ENCODE data around the gene MZT2A.
"Not testable (repeated sequence)": the region's sequence is repeated elsewhere in the genome, so short reads cannot be mapped to it uniquely, and the experiment has no call there.

MZT2A gene

DNA sequence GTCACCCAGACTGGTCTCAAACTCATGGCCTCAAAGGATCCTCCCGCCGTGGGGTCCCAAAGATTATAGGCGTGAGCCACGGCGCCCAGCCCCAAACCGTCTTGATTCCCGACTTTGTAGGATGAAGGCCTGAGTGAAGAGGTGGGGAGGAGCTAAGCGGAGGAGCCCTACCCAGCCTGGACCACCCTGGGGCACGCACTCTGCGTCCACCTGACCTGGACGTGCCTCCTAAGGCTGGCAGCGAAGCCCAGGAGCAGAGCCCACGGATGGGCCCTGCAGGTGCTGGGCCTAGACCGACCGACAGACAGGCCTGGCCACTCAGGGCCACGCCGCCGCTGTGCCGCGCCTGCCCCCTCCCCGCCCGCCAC lies 744 bp downstream of the MZT2A start:
- not testable (repeated sequence) for H3K36me3 ChIP-seq (ENCODE audit: control insufficient read depth in 2 of 2, insufficient read depth in 2 of 2, low read length in 2 of 2); H3K27me3 ChIP-seq (ENCODE audit: control insufficient read depth in 2 of 2, insufficient read depth in 2 of 2, low read length in 2 of 2); H3K9me3 ChIP-seq (ENCODE audit: control insufficient read depth in 2 of 2, low read length in 2 of 2); H3K27ac ChIP-seq (ENCODE audit: low read depth in 2 of 2, low read length in 2 of 2)
- H3K4me3 ChIP-seq (ENCODE audit: low read length in 2 of 2) = peak overlapping the region; percentile 18 to 69
- peak overlapping the region; percentile 48 to 58 for H3K9ac ChIP-seq (ENCODE audit: low read depth in 1 of 2, low read length in 2 of 2)
- H3K4me1 ChIP-seq (ENCODE audit: control insufficient read depth in 2 of 2, insufficient read depth in 2 of 2, low read length in 2 of 2) = peaks cover 8 to 16% of the 10 kb centered on the region in 2 donors

DNA sequence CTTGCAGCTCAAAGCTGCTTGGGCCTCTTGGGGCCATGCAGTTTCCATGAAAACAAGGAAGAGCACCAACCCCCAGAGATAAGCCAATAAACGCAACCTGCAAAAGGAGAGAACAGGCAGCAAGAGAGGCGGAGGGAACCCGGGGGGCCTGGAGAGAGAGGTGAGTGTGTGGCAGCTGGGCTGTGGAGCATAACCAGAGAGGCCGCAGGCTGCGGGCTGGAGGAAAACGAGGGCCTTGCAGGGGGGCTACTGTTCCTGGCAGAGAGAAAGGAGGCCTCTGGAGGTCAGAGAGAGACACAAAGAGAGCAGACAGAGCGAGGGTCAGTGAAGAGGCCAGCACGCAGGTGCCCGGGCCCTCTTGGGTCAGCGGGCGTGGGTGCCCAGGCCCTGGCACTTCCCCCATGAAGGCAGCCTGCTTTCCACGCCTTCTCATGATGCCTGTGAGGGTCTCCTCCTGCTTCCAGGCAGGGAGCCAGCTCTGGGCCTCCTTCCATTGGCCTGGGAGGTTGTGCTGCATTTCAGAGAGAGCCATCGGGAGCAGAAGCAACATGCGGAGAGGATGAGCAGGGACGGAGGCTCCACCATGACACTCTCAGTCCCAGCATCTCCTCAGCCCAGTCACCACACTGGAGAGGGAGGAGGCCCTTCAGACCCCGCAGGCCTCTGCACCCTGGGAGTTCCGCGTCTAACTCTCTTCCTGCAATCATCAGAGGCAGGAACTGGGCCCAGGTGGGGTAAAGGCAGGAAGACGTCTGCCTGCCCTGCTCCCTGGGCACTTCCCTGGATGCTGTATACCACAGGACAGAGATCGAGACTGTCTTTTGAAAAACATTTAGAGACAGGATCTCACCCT lies 1.4 kb downstream of the MZT2A start:
- not testable (repeated sequence) for H3K27ac ChIP-seq (ENCODE audit: low read depth in 2 of 2, low read length in 2 of 2); H3K27me3 ChIP-seq (ENCODE audit: control insufficient read depth in 2 of 2, insufficient read depth in 2 of 2, low read length in 2 of 2); H3K36me3 ChIP-seq (ENCODE audit: control insufficient read depth in 2 of 2, insufficient read depth in 2 of 2, low read length in 2 of 2); H3K9me3 ChIP-seq (ENCODE audit: control insufficient read depth in 2 of 2, low read length in 2 of 2)
- Histone ChIP-seq H3K4me3 (ENCODE audit: low read length in 2 of 2) (peak overlapping the region; percentile 18 to 69), H3K9ac (ENCODE audit: low read depth in 1 of 2, low read length in 2 of 2) (peak overlapping the region; percentile 48 to 58), H3K4me1 (ENCODE audit: control insufficient read depth in 2 of 2, insufficient read depth in 2 of 2, low read length in 2 of 2) (peaks cover 8 to 16% of the 10 kb centered on the region in 2 donors)

DNA sequence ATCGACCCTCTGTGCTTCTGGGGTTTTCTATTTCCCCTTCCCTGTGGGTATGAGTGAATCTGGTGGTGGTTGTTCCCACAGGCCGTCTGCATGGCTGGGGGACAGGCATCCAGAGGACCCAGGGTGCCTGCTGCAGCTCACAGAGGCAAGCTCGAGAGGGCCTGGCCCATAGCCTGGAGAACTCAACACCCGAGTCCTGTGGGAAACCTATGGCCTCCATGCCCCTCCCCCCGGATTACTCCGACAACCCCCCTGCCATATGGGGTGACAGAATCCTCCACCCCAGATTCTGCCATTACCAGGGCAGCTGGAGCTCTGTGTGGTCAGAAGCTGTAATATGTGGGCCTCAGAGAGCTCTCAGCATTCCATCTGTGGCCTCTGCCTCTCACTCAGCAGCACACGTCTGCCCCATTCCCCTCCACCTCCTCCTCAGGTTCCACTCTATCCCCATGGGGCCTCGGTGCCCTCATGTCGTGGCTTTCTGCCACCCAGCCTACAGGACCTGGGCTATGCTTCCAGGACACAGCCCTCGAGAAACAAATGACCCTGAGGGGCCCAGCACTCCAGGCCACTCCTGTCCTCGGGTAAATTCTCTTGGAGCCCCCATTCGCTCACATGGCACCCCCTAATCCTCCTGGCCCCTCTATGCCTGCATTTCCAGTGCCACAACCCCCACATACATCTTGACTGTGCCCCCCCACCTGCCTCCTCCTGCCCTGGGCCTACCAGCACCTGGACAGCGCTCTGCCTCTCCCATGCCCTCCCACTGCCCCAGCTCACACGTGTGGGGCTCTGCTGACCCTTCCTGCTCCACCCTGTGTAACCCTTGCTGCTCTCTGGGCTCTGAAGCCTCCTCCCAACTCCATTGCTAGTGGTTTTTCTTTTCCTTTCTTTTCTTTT lies 3.6 kb downstream of the MZT2A start:
- Histone ChIP-seq H3K9me3 (ENCODE audit: control insufficient read depth in 2 of 2, low read length in 2 of 2) (no peaks in the 10 kb centered on the region), H3K4me1 (ENCODE audit: control insufficient read depth in 2 of 2, insufficient read depth in 2 of 2, low read length in 2 of 2) (peaks cover 5 to 9% of the 10 kb centered on the region in 2 donors), H3K9ac (ENCODE audit: low read depth in 1 of 2, low read length in 2 of 2) (no peak overlapping the region), H3K36me3 (ENCODE audit: control insufficient read depth in 2 of 2, insufficient read depth in 2 of 2, low read length in 2 of 2) (peaks cover 0 to 3% of the 10 kb centered on the region in 2 donors), H3K27me3 (ENCODE audit: control insufficient read depth in 2 of 2, insufficient read depth in 2 of 2, low read length in 2 of 2) (no peaks in the 10 kb centered on the region), H3K27ac (ENCODE audit: low read depth in 2 of 2, low read length in 2 of 2) (no peak overlapping the region), H3K4me3 (ENCODE audit: low read length in 2 of 2) (no peak overlapping the region)

DNA sequence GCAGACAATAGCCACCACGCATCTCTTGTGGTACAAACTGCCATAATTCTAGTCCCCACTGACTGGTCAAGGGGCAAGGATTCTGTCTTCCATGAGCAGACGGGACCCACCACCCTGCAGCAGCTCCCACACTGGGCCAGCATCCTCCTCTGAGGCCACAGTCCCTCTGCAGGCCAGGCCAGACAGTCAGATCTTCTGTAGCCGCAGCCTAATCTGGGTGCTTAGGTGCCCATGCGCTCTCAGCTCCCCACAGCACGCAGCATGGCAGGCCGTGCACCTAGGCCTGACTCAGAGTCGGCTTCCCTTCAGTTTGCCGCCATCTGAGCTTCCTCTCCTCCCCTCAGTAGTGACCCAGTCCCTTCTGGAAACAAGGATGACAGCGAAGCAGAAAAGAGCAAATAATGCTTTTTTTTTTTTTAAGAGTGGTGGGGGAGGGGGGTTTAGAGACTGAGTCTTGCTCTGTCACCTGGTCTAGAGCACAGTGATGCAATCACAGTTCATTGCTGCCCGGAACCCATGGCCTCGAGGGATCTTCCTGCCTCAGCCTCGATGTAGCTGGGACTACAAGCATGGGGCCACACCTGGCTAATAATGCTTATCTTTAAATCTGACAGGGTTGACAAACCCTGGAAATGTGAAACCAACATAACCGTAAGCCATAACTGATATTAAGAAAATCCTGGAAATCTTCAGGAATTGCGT lies 5.8 kb downstream of the MZT2A start:
- H3K4me3 ChIP-seq (ENCODE audit: low read length in 2 of 2); H3K36me3 ChIP-seq (ENCODE audit: control insufficient read depth in 2 of 2, insufficient read depth in 2 of 2, low read length in 2 of 2); H3K4me1 ChIP-seq (ENCODE audit: control insufficient read depth in 2 of 2, insufficient read depth in 2 of 2, low read length in 2 of 2); H3K9me3 ChIP-seq (ENCODE audit: control insufficient read depth in 2 of 2, low read length in 2 of 2); H3K27me3 ChIP-seq (ENCODE audit: control insufficient read depth in 2 of 2, insufficient read depth in 2 of 2, low read length in 2 of 2); H3K27ac ChIP-seq (ENCODE audit: low read depth in 2 of 2, low read length in 2 of 2); H3K9ac ChIP-seq (ENCODE audit: low read depth in 1 of 2, low read length in 2 of 2): not testable (repeated sequence)

DNA sequence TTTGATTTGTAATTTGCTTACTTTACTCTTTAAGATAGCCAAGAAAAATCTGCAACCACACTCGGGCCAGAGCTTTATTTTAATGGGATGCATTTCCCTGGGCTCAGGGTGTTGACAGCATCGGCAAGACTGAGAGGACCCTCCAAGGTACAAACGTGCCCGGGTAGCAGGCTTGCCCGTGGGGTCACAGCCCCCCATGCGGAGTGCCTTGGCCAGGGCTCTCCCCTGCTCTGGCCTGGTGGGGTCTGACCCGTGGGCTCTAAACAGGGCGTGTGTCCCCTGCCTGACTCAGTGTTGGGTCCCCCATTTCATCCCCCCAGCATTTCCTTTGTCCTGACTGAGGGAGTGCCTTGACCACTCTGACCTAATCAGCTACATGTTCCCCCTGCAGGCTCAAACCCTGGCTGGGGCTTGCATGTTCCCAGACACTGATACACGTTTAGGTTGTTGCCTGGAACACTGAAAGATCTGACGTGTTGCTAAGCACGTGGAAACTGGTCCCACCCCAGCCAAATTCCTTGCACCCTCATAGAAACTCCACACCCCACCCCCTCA lies 7.2 kb downstream of the MZT2A start:
- not testable (repeated sequence) for H3K36me3 ChIP-seq (ENCODE audit: control insufficient read depth in 2 of 2, insufficient read depth in 2 of 2, low read length in 2 of 2); H3K4me1 ChIP-seq (ENCODE audit: control insufficient read depth in 2 of 2, insufficient read depth in 2 of 2, low read length in 2 of 2); H3K27me3 ChIP-seq (ENCODE audit: control insufficient read depth in 2 of 2, insufficient read depth in 2 of 2, low read length in 2 of 2); H3K9me3 ChIP-seq (ENCODE audit: control insufficient read depth in 2 of 2, low read length in 2 of 2); H3K4me3 ChIP-seq (ENCODE audit: low read length in 2 of 2); H3K27ac ChIP-seq (ENCODE audit: low read depth in 2 of 2, low read length in 2 of 2); H3K9ac ChIP-seq (ENCODE audit: low read depth in 1 of 2, low read length in 2 of 2)

DNA sequence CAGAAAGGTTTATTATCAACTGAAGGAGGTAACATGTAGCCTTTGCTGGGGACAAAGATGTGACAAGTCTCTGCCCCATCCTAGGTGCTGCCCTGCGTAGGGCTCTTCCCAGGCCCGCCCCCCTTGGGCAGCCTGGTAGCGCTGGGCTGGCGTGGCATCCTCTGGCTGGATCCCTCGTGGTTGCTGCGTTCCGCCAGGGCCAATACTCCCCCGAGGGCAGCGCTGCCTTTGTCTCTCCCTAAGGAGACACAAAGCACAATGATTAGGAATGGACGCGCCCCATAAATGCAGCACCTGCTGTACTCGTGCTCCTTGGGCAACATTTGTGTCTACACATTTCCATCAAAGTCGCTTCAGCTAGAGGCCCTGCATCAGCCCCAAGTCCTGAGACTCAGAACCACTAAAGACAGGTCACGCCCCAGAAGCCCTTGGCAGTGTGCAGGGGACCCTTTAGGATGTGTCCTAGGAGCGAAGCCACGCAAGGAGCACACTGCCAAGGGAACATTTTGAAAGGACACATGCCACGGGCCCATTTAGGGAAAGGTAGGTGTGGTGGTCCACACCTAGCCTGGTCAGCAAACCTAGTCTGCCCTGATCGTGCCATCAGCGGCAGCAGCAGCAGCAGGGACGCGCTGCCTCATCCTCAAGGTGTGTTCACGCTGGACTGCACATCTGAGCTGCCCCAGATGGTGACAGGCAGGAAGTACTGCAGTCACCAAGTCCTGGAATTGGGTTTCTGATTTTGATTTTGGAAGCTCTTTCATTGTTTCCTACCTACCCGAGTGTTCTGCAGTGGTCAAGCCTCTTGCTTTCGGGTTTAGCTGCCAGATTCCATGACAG lies 8.0 kb downstream of the MZT2A start:
- not testable (repeated sequence) for H3K36me3 ChIP-seq (ENCODE audit: control insufficient read depth in 2 of 2, insufficient read depth in 2 of 2, low read length in 2 of 2); H3K4me1 ChIP-seq (ENCODE audit: control insufficient read depth in 2 of 2, insufficient read depth in 2 of 2, low read length in 2 of 2); H3K9me3 ChIP-seq (ENCODE audit: control insufficient read depth in 2 of 2, low read length in 2 of 2); H3K27me3 ChIP-seq (ENCODE audit: control insufficient read depth in 2 of 2, insufficient read depth in 2 of 2, low read length in 2 of 2); H3K9ac ChIP-seq (ENCODE audit: low read depth in 1 of 2, low read length in 2 of 2); H3K4me3 ChIP-seq (ENCODE audit: low read length in 2 of 2); H3K27ac ChIP-seq (ENCODE audit: low read depth in 2 of 2, low read length in 2 of 2)

DNA sequence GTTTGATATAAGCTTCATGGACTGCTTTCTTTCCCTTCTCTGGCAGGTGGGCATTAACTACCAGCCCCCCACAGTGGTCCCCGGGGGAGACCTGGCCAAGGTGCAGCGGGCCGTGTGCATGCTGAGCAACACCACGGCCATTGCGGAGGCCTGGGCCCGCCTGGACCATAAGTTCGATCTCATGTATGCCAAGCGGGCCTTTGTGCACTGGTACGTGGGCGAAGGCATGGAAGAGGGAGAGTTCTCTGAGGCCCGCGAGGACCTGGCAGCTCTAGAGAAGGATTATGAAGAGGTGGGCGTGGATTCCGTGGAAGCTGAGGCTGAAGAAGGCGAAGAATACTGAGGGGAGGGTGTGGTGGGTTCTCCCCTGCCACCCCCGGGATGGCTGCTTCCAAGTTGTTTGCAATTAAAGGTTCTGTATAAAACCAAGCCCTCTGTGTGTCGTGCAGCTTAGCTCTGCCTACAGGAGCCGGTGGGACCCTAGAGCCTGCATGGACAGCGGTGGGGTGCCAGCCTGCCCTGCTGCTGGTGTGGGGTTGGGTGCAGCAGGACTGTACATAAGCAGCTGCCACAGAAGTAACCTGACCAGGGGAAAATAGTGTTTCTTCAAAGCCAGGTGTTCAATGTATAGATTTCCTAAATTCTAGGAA lies 9.6 kb downstream of the MZT2A start:
- H3K4me1 ChIP-seq (ENCODE audit: control insufficient read depth in 2 of 2, insufficient read depth in 2 of 2, low read length in 2 of 2); H3K4me3 ChIP-seq (ENCODE audit: low read length in 2 of 2); H3K9ac ChIP-seq (ENCODE audit: low read depth in 1 of 2, low read length in 2 of 2); H3K36me3 ChIP-seq (ENCODE audit: control insufficient read depth in 2 of 2, insufficient read depth in 2 of 2, low read length in 2 of 2); H3K9me3 ChIP-seq (ENCODE audit: control insufficient read depth in 2 of 2, low read length in 2 of 2); H3K27me3 ChIP-seq (ENCODE audit: control insufficient read depth in 2 of 2, insufficient read depth in 2 of 2, low read length in 2 of 2); H3K27ac ChIP-seq (ENCODE audit: low read depth in 2 of 2, low read length in 2 of 2): not testable (repeated sequence)

DNA sequence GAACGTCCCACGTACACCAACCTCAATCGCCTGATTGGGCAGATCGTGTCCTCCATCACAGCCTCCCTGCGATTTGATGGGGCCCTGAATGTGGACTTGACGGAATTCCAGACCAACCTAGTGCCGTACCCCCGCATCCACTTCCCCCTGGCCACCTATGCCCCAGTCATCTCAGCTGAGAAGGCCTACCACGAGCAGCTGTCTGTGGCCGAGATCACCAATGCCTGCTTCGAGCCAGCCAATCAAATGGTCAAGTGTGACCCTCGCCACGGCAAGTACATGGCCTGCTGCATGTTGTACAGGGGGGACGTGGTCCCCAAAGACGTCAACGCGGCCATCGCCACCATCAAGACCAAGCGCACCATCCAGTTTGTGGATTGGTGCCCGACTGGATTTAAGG lies 11.8 kb downstream of the MZT2A start:
- H3K4me1 ChIP-seq (ENCODE audit: control insufficient read depth in 2 of 2, insufficient read depth in 2 of 2, low read length in 2 of 2); H3K27ac ChIP-seq (ENCODE audit: low read depth in 2 of 2, low read length in 2 of 2); H3K9me3 ChIP-seq (ENCODE audit: control insufficient read depth in 2 of 2, low read length in 2 of 2); H3K4me3 ChIP-seq (ENCODE audit: low read length in 2 of 2); H3K9ac ChIP-seq (ENCODE audit: low read depth in 1 of 2, low read length in 2 of 2); H3K27me3 ChIP-seq (ENCODE audit: control insufficient read depth in 2 of 2, insufficient read depth in 2 of 2, low read length in 2 of 2); H3K36me3 ChIP-seq (ENCODE audit: control insufficient read depth in 2 of 2, insufficient read depth in 2 of 2, low read length in 2 of 2): not testable (repeated sequence)

DNA sequence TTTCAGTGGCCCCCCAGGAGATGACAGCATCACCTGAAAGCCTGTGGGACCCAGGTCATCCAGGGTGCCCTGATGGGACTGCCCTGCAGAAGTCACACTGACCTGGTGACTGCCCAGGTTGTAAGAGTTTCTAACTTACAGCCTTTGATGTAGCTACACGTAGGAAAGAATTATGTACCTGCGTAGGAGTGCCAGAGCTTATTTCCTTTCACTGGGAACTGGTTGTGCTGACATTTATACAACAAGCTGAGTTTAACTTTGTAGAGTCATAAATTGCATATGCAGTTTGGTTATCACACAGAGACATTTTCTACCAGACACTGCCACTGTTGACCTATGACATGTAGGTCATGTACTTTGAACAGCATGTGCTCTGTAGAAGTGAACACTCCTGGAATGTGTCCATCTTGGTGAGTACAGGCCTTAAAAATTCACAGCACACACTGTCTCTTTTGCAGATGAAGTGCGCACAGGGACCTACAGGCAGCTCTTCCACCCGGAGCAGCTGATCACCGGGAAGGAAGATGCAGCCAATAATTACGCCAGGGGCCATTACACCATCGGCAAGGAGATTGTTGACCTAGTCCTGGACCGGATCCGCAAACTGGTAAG lies 13.2 kb downstream of the MZT2A start:
- H3K4me1 ChIP-seq (ENCODE audit: control insufficient read depth in 2 of 2, insufficient read depth in 2 of 2, low read length in 2 of 2); H3K4me3 ChIP-seq (ENCODE audit: low read length in 2 of 2); H3K9me3 ChIP-seq (ENCODE audit: control insufficient read depth in 2 of 2, low read length in 2 of 2); H3K27me3 ChIP-seq (ENCODE audit: control insufficient read depth in 2 of 2, insufficient read depth in 2 of 2, low read length in 2 of 2); H3K9ac ChIP-seq (ENCODE audit: low read depth in 1 of 2, low read length in 2 of 2); H3K36me3 ChIP-seq (ENCODE audit: control insufficient read depth in 2 of 2, insufficient read depth in 2 of 2, low read length in 2 of 2); H3K27ac ChIP-seq (ENCODE audit: low read depth in 2 of 2, low read length in 2 of 2): not testable (repeated sequence)
